OCI-LY7 (cell line): ENCODE data around the gene C12orf57. TPM values are rescaled to one million over a fixed set of nuclear protein-coding genes. Genes with fewer than 3 reads are reported as not detected.

ENCODE experiments used
- BruUV-seq: library from RNA; stranded (reverse); fragments of 400-500 nt; replicated peaks from 2 replicates; lab custom pipeline; 2021; lab: Mats Ljungman, UMichigan
- CTCF ChIA-PET: fragments of 300-600 bp; sonication (Branson Sonifier 250); formaldehyde crosslinking; loops from one replicate; lab custom pipeline; 2022; ENCODE audit warnings: antibody characterized with exemption; ENCODE audit not compliant: unreplicated experiment; lab: Charles Lee
- POLR2A ChIA-PET: fragments of 300-600 bp; sonication (Branson Sonifier 250); formaldehyde crosslinking; loops from one replicate; lab custom pipeline; 2022; ENCODE audit warnings: antibody characterized with exemption; lab: Charles Lee
- DNase-seq: peaks from one replicate; pipeline ENCODE4 v3.0.0-alpha.2; 2015; ENCODE audit warnings: low spot score
- H2AFZ ChIP-seq: fragments of 200-600 bp; sonication (generic), shearing (Covaris generic); 2 replicates; pipeline ENCODE4 v1.6.1; 2014; ENCODE audit warnings: mild to moderate bottlenecking, antibody characterized with exemption, low read length, moderate library complexity
- H3K27ac ChIP-seq: fragments of 200-600 bp; sonication (generic); 2 replicates; pipeline ENCODE4 v1.5.1; 2014; ENCODE audit warnings: mixed run types, low read depth, mild to moderate bottlenecking, moderate library complexity, low read length, inconsistent platforms; ENCODE audit not compliant: poor library complexity, severe bottlenecking
- H3K36me3 ChIP-seq: fragments of 200-600 bp; sonication (generic); 2 replicates; pipeline ENCODE4 v1.6.1; 2014; ENCODE audit warnings: mild to moderate bottlenecking, antibody characterized with exemption, low read length, moderate library complexity, mixed read lengths; ENCODE audit not compliant: insufficient read depth
- H3K4me1 ChIP-seq: fragments of 200-600 bp; sonication (generic); 2 replicates; pipeline ENCODE4 v1.5.1; 2014; ENCODE audit warnings: mild to moderate bottlenecking, low read length; ENCODE audit not compliant: insufficient read depth, poor library complexity, severe bottlenecking
- H3K4me2 ChIP-seq: fragments of 200-600 bp; sonication (generic); 2 replicates; pipeline ENCODE4 v1.6.1; 2014; ENCODE audit warnings: mild to moderate bottlenecking, low read length
- H3K4me3 ChIP-seq: fragments of 200-600 bp; sonication (generic); 2 replicates; pipeline ENCODE4 v1.5.1; 2014; ENCODE audit warnings: mild to moderate bottlenecking, low read depth, low read length; ENCODE audit not compliant: poor library complexity, severe bottlenecking
- H3K79me2 ChIP-seq: fragments of 200-600 bp; sonication (generic); 2 replicates; pipeline ENCODE4 v1.6.1; 2016; ENCODE audit warnings: low read depth, mild to moderate bottlenecking, low read length, moderate library complexity, mixed read lengths; ENCODE audit not compliant: insufficient read depth
- H3K9me2 ChIP-seq: fragments of 200-600 bp; sonication (generic); 2 replicates; pipeline ENCODE4 v1.6.1; 2016; ENCODE audit warnings: mild to moderate bottlenecking, low read length, mixed read lengths; ENCODE audit not compliant: insufficient read depth
- H3K9me3 ChIP-seq: fragments of 200-600 bp; sonication (generic); 2 replicates; pipeline ENCODE4 v1.6.1; 2014; ENCODE audit warnings: mild to moderate bottlenecking, mixed run types, low read length, mixed read lengths
- H4K20me1 ChIP-seq: fragments of 200-600 bp; sonication (generic); 2 replicates; pipeline ENCODE4 v1.6.1; 2014; ENCODE audit warnings: mild to moderate bottlenecking, antibody characterized with exemption, low read length, moderate library complexity, mixed read lengths; ENCODE audit not compliant: insufficient read depth
- CTCF ChIP-seq: fragments of 200-600 bp; sonication (generic); conservative IDR thresholded peaks from 2 replicates; pipeline ENCODE4 v1.5.1; 2014; ENCODE audit warnings: mild to moderate bottlenecking, antibody characterized with exemption, low read length, moderate library complexity, mixed read lengths
- EZH2phosphoT487 ChIP-seq: fragments of 200-600 bp; sonication (generic); IDR thresholded peaks from 2 replicates; pipeline ENCODE4 v1.6.1; 2018; ENCODE audit warnings: low read depth, borderline replicate concordance, mild to moderate bottlenecking, mixed run types, antibody characterized with exemption, low read length, moderate library complexity, mixed read lengths
- intact Hi-C: fragments of 100-400 bp; cut with micrococcal nuclease; formaldehyde crosslinking; loops from one replicate; pipeline ENCODE4 v1.10.0; 2022; ENCODE audit not compliant: unreplicated experiment
- total RNA-seq, 2 experiments: library from RNA; depleted of rRNA in 1 of 2; stranded (reverse); fragments of >200 nt in 1 of 2; shearing (Covaris generic) in 1 of 2; gene quantifications; 2 replicates each; pipeline ENCODE4 v1.2.3, GENCODE V29; 2014 to 2022

The C12orf57 gene
- total RNA-seq, 2 experiments from 2014 or later: 130 to 319 TPM

DNA sequence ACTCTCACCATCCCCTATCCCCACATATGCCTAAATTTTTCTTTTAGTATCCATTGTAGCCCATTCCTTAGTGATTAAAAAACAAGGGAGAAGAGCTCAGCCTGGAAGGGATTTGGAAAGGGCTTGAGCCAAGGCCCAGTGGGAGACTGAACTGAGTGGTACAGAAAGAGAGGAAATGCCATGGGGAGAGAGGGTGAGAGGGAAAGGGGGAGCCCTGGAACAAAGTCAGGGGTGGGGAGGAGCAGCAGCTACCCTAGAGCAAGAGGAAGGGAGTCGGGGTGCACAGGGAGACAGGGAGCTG is 18.6 kb upstream of the C12orf57 start:
- Histone ChIP-seq H4K20me1 (no peaks in the 10 kb centered on the region), H2AFZ (no peak overlapping the region), H3K4me2 (no peak overlapping the region), H3K79me2 (no peaks in the 10 kb centered on the region), H3K9me2 (no peaks in the 10 kb centered on the region), H3K4me1 (peaks cover 52% of the 10 kb centered on the region), H3K27ac (no peak overlapping the region), H3K9me3 (no peaks in the 10 kb centered on the region), H3K4me3 (no peak overlapping the region), H3K36me3 (no peaks in the 10 kb centered on the region; the same call in 1 of the 2 replicates)
- TF ChIP-seq CTCF: no peak
- no peak for TF ChIP-seq EZH2phosphoT487
- intact Hi-C loops: loop anchor here (2.0 kb wide), 2 partner anchors 56 to 184 kb away; partner anchors contain the start of gene C1RL
- no peak for DNase-seq
- POLR2A ChIA-PET: interaction anchor here (0.6 to 1.6 kb wide), 5 partner anchors 12 to 314 kb away, joined by 3 to 7 read pairs (median 3); no protein-coding TSS in a partner anchor
- no TSS peak for BruUV-seq
- CTCF ChIA-PET: interaction anchor here (0.5 to 1.1 kb wide), 2 partner anchors 13 to 986 kb away, joined by 3 to 4 read pairs; no protein-coding TSS in a partner anchor

DNA sequence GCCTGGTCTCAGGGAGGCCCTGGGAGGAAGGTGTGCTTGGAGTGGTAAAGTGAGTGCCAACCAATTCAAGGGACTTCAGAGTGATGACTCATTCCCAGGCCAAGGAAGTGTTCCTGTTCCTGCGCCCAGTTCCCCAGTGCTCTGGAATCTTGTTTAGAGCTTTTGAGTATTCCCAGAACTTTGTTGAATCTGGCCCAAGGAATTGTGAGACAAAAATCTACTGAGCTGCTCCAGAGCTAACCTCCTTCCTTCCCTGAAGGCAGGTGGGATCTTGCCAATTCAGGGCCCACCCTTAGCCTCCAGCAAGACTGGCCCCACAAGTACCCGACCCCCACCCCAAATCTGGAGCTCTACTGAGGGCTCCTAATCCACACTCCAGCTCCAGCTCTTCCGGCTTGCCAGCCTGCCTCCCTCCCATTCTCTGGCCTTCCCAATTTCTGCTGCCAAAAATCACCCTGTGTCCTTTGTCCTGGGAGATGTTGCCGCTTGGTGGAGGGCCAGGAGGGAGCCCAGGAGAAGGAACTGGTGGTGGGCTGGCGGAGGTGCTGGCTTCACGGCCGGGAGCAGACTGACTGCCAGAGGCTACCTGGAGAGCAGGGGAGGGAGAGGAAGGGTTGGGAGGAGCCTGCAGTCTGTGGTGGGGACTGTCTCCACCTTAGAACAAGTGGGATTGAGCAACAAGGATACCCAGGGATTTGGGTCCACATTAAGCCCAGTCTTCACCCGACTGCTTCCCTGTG is 18.1 kb upstream of the C12orf57 start:
- no peaks in the 10 kb centered on the region; the same call in 1 of the 2 replicates for H3K36me3 ChIP-seq
- no peaks in the 10 kb centered on the region for H3K79me2 ChIP-seq
- POLR2A ChIA-PET: interaction anchor here (0.6 to 1.6 kb wide), 4 partner anchors 12 to 170 kb away, joined by 3 to 7 read pairs (median 4); no protein-coding TSS in a partner anchor
- CTCF ChIA-PET: interaction anchor here (0.5 to 1.4 kb wide), 3 partner anchors 12 to 985 kb away, joined by 3 to 4 read pairs (median 4); partner anchors contain the start of genes C12orf57 and RNU7-1
- H3K4me2 ChIP-seq: no peak overlapping the region
- peaks cover 48% of the 10 kb centered on the region for H3K4me1 ChIP-seq
- no peak for DNase-seq
- H4K20me1 ChIP-seq: no peaks in the 10 kb centered on the region
- no peak for TF ChIP-seq CTCF
- TF ChIP-seq EZH2phosphoT487: no peak
- H3K9me2 ChIP-seq: no peaks in the 10 kb centered on the region
- no peak overlapping the region for H3K27ac ChIP-seq
- no TSS peak for BruUV-seq
- no peak overlapping the region for H3K4me3 ChIP-seq
- no peak overlapping the region for H2AFZ ChIP-seq
- intact Hi-C loops: loop anchor here (2.0 kb wide), 2 partner anchors 57 to 183 kb away; partner anchors contain the start of gene C1RL
- H3K9me3 ChIP-seq: no peaks in the 10 kb centered on the region
